ENCODE results near the gene NTM.

The NTM gene

GRCh38 chr11:131373756-131374155 is 3.3 kb downstream of the NTM start:
- DNase-seq, result no peak

DNA sequence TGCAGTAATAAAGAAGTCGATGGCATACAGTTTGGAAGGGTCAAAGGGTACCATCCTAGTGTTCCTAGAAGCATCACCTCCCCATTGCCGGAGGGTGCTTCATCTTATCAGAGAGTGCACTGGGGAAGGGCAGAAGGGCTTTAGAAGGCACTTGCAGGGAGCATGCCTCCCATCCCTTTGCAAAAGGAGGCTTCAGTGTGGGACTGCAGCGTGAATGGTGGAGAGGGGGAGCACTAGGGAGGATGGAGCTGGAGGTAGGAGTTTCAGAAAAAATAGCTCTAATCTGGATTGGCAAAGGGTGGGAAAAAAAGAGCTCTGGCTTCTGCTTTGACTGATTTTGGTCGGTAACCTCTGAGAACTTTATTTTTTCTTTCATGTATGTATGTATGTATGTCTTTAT is 5.0 kb downstream of the NTM start:
- no peak for DNase-seq

DNA sequence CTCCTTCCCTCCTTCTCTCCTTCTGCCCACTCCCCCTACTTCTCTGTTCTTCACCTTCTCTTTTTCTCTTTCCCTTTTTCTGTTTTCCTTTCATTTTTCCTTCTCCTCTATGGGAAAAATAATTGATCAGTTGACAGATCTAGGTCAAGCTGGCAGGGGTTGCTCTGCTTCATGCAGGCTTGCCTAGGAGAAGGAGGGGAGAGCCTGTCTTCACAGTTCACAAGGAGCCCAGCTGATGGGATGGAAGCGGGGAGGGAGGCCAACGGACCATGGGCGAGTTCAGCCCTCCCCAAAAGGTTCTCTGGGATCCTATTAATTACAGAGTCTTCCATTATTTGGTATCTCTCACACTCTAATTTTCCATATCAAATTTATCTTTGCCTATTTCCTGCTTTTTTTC is 5.5 kb downstream of the NTM start:
- DNase-seq, result no peak

DNA sequence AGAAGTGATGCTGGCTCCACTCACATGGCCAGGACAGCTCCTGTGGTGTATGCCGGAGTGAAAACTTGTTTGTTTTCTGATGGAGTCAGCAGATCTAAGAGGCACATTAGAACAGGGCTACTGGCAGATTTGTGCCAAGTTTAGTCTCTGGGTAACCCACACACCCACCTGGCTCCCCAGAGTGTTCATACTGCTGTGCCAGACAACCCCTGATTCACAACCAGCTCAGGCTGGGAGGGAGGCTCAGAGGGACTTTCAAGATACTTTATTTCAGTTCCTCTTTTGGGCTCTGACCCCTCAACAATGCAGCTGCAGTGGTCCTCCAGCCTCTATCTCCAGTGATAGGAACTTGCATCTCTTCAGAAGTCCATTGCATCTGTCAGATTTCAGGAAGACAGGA is 8.5 kb downstream of the NTM start:
- DNase-seq, result no peak

DNA sequence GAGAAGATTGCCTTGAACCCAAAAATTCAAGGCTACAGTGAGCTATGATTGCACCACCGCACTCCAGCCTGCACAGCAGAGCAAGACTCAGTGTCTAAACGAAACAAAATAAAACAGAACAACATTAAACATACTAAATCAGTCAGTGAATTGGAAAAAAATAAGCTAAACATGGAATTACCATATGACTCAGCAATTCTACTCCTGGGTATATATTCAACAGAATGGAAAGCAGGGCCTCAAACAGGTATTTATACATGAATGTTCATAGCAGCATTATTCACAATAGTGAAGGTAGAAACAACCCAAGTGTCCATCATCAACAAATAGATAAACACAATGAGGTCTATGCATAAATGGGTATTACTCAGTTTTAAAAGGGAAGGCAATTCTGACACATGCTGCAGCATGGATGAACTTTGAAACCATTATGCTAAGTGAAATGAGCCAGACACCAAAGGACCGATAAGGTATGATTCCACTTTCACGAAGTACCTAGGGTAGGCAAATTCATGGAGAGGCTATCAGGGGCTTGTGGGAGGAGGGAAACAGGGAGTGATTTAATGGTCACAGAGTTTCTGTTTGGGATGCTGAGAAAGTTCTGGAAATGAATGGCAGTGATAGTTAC is 15.5 kb downstream of the NTM start:
- DNase-seq, result no peak

- no peak for DNase-seq
Measured at GRCh38 chr11:131386408-131386807, 16.0 kb downstream of the NTM start.

DNA sequence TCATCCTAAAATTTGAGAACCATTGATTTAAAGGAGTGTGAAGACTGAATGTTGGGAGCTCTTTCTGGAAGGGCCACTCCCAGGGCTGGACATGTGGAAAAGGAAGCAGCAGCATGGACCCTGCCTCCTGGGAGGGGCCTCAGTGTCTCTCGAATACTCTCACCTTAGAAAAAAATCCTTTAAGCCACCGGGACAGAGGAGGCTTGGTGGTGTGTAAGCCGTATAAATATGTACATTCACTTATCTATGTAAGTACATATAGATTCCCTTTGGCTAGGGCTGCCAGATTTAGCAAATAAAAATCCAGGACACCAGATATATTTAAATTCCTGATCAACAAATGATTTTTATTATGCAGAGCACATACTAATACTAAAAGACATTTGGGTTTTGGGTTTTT is 17.6 kb downstream of the NTM start:
- DNase-seq, result no peak

- no peak for DNase-seq
Measured at GRCh38 chr11:131389582-131389981, 19.2 kb downstream of the NTM start.

- DNase-seq, result no peak
Measured at GRCh38 chr11:131391176-131391575, 20.8 kb downstream of the NTM start.

GRCh38 chr11:131392528-131393255 is 22.3 kb downstream of the NTM start:
- no peak for DNase-seq

DNA sequence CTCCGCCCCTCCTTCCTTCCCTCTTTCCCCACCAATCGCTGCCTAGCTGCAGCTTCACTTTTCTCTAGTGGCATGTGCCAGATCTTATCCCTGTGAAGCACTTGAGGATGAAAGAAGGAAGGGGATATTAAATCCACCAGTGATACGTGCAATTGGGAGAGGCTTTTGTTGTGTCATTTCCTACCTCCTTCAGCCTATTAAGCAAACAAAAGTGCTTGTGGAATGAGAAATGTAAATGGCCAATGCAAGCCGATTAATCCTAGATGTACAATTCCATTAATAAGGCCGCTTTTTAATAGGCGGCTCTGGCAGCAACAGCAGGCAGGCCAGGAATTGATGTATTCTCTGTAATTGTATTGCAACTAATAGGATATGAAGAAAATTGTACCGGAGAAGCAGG is 23.3 kb downstream of the NTM start:
- no peak for DNase-seq

DNA sequence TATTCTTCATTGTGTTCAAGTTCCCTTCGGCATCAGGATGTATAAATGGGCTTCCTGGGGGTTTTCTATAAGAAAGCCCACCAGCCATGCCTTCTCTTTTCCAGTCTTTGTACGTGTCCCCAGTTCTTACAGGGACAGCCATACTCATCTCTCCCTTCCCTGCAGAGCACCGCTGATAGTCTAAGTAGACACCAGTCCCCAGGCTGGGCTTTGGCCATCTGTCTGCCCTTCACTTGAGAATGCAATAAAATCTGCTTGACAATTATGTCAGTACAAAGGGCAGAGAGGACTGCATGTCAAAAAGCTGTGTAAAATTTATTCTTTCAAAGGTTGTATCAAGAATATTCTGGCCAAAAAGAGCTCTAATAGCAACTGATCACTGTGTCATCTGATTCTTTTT is 27.3 kb downstream of the NTM start:
- no peak for DNase-seq

DNA sequence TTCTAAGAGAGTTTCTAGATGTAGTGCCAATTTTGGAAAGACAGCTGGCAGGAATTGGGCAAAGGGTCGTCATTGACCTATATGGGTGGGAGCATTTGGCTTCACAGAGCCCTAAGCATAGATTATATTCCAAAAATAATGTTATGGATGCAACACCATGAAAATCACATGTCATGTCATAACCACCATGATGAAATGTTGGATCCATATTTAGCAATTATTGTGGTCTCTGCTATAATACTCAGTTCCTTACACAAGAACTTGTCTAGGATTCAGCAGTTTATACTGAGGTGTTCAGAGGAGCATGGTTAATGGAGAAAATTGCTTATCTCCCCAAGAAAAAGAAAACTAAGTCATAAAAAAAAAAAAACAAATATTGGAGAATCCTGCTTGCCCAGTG is 31.6 kb downstream of the NTM start:
- no peak for DNase-seq

DNA sequence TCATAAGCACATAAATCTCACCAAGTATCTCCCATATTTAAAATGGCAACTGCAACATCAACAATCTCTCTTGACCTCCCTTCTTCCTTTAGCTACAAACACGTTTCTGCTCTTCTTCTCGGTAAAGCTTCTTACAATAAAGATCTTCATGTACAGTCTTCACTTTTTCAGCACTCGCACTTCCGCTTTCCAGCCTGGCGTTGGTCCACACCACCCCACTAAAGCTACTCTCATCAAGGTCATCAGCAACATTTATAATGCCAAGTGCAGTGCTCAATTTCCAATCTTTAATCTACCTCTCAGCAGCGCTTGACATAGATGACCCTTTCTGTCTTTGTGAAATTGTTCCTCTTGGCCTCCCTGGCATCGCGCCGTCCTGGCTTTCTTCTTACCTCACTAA is 33.6 kb downstream of the NTM start:
- DNase-seq, result no peak

DNA sequence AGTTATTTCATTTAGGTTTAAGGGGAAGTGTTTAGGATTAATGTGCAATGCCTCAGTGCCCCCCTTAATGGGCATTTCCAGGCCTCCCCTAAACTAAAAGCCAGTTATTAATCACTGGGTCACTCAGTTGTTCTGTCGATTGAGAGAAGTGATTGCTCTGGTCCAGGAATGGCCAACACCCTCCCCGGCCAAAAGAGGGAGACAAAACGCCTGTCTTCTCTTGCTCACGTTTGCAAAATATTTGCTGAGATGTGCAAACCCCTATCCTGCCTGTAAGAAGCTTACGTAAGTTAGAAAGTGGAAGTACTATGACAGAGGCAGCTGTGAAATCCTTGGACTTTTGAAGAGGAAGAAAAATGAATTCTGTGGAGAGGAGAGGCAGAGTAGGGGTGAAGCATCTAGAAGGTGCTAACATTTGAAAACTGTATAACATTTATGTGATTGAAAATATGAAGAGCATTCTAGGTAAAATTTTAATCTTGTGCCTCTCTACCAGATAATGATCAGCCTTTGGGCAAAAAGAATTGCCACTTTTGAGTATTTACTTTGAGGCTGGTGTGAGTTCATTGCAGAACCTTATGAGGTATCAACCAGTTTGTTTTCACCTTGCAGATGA is 37.7 kb downstream of the NTM start:
- DNase-seq, result no peak

- DNase-seq, result no peak
Measured at GRCh38 chr11:131409345-131409744, 38.9 kb downstream of the NTM start.

DNA sequence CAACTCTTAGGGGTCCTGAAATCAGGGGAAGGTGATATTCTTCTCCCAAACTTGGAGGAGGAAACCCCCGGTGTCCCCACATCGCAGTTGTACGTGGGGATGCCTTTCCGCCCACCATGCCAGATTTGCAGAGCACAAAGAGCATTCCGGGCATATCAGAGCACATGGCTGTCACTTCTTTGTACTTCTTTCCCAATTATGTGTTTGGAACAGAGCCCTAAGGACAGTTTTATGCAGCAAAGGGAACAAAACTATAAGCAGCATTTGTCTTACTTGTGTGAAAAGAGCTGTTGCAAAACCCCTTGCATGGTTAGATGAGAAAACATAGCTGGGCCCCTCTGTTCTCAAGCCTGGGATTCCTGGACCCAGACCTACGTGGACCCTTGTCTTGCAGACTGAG is 41.2 kb downstream of the NTM start:
- no peak for DNase-seq

DNA sequence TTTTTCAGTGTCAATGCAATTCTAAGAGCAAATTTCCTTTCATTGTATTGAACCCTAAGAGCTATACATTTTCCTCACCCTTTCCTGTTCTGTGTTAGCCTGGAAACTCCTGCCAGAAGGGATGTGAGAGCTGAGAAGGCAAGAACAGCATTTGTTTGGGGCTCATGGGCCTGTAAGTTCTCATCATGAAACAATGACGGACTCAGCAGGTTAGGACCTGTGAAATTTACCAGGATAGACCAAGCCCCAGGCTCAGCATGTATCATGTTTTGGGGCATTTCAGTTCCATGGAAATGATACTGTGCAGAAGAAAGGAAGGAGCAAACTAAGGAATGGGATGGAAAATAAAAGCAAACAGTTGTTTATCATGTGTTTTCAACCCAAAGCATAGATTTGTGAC is 41.6 kb downstream of the NTM start:
- no peak for DNase-seq

DNA sequence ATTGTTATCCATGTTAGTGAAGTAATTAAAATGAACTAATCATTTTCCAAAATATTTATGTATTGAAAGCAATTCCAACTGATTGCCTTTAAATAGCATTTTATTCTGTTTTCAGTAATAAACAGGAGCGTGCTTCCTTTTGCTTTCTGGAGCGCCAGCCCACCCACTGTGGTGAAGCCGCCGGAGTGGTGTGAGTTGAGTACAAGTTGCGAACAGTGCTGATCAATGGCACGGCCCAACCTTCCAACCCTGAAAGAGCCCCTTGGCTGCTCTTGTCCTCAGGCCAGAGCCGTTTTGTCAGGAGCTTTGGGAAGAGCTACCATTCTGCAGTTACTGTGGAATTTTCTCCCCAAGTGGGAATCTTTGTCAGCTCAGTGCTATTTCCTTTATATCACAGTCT is 42.8 kb downstream of the NTM start:
- no peak for DNase-seq

DNA sequence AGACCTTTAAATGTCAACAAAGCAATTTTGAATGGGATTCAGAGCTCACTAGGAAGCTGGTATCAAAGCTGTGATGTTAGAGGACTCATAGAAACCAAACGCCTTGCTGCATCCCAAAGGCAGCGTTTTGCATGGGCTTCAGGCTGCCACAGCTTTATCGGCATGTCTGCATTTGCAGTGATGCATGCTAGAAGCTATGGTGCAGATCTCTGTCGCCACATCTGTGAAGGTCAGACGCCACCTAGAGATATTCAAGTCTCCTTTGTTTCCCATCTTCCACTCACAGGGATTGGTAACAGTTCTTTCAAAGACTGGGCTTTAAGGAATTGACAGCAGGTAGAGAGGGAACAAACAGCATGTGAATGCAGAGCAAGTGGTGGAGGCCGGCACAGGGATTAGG is 47.8 kb downstream of the NTM start:
- no peak for DNase-seq

- DNase-seq, result no peak
Measured at GRCh38 chr11:131421066-131421855, 50.8 kb downstream of the NTM start.

- no peak for DNase-seq
Measured at GRCh38 chr11:131422029-131422428, 51.6 kb downstream of the NTM start.

DNA sequence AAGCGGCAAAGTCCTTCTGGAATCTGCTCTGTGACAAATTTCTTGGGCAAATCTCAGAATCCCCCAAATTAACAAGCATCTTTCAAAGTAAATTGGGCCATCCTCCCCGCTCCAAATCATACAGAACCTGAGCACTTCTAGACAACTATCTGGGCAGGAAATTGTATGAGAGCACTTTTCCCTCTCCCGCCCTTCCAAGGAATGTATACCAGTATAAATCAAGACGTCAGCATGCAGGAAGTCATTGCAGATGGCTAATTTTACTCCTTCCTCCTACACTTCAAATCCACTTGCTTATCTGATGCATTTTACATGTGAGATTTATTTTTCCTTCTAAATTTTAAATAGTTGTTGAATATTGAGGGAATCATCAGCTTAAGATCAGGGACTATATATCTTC is 52.1 kb downstream of the NTM start:
- DNase-seq, result no peak

- DNase-seq, result no peak
Measured at GRCh38 chr11:131423688-131424087, 53.3 kb downstream of the NTM start.
